Neuronal stem cell (in vitro differentiated cells): ENCODE data around the gene SLMAP.

Experiments
- DNase-seq: peaks from one replicate; pipeline ENCODE4 v3.0.0-alpha.2; 2013; ENCODE audit warnings: low spot score
- H2AFZ ChIP-seq: one replicate; pipeline ENCODE4 v1.6.1; 2013; ENCODE audit warnings: mild to moderate bottlenecking, low read length, inconsistent platforms
- H2AK5ac ChIP-seq: 2 replicates; pipeline ENCODE4 v1.6.1; 2013; ENCODE audit warnings: low read depth, mild to moderate bottlenecking, inconsistent platforms, low read length, moderate library complexity, mixed read lengths
- H2BK120ac ChIP-seq: 2 replicates; pipeline ENCODE4 v1.6.1; 2013; ENCODE audit warnings: low read depth, mild to moderate bottlenecking, inconsistent platforms, low read length, moderate library complexity, mixed read lengths
- H2BK12ac ChIP-seq: one replicate; pipeline ENCODE4 v1.6.1; 2013; ENCODE audit warnings: low read length, inconsistent platforms
- H2BK15ac ChIP-seq: 2 replicates; pipeline ENCODE4 v1.6.1; 2013; ENCODE audit warnings: mild to moderate bottlenecking, low read length, inconsistent platforms, mixed read lengths
- H2BK5ac ChIP-seq: one replicate; pipeline ENCODE4 v1.6.1; 2013; ENCODE audit warnings: inconsistent platforms, mild to moderate bottlenecking, low read length, moderate library complexity
- H3K14ac ChIP-seq: one replicate; pipeline ENCODE4 v1.6.1; 2013; ENCODE audit warnings: low read length, inconsistent platforms
- H3K18ac ChIP-seq: 2 replicates; pipeline ENCODE4 v1.6.1; 2013; ENCODE audit warnings: low read length, inconsistent platforms
- H3K23ac ChIP-seq: 2 replicates; pipeline ENCODE4 v1.6.1; 2013; ENCODE audit warnings: low read depth, mild to moderate bottlenecking, mixed read lengths, low read length, inconsistent platforms; ENCODE audit not compliant: poor library complexity
- H3K27ac ChIP-seq: replicated peaks from 3 replicates; pipeline ENCODE4 v1.5.1; 2013; ENCODE audit warnings: low read length, inconsistent platforms
- H3K27me3 ChIP-seq, 3 experiments: 2 replicates each; pipeline ENCODE4 v1.6.1; 2013; ENCODE audit warnings: low read length in 3 of 3, mild to moderate bottlenecking in 2 of 3, inconsistent platforms in 1 of 3, low read depth in 1 of 3, mixed read lengths in 1 of 3, moderate library complexity in 1 of 3; ENCODE audit not compliant: control insufficient read depth in 3 of 3, insufficient read depth in 3 of 3
- H3K36me3 ChIP-seq, 2 donors: replicated peaks in 1 of 2; 2 replicates each; pipeline ENCODE4 v1.6.1; 2013; ENCODE audit warnings: low read length in 2 of 2; ENCODE audit not compliant: control insufficient read depth in 2 of 2, insufficient read depth in 2 of 2
- H3K4ac ChIP-seq: 2 replicates; pipeline ENCODE4 v1.6.1; 2013; ENCODE audit warnings: inconsistent platforms, mild to moderate bottlenecking, low read length, moderate library complexity
- H3K4me1 ChIP-seq, 2 donors: 1 replicate in 1 of 2; 2 replicates in 1 of 2; pipeline ENCODE4 v1.6.1; 2013; ENCODE audit warnings: low read length in 2 of 2, low read depth in 1 of 2; ENCODE audit not compliant: control insufficient read depth in 2 of 2, insufficient read depth in 1 of 2
- H3K4me2 ChIP-seq: one replicate; pipeline ENCODE4 v1.6.1; 2013; ENCODE audit warnings: mild to moderate bottlenecking, low read length, inconsistent platforms; ENCODE audit not compliant: insufficient read depth, poor library complexity, severe bottlenecking
- H3K4me3 ChIP-seq, 2 donors: 2 replicates each; pipeline ENCODE4 v1.5.1; 2013; ENCODE audit warnings: low read length in 2 of 2, mild to moderate bottlenecking in 2 of 2, inconsistent platforms in 1 of 2, moderate library complexity in 1 of 2
- H3K79me1 ChIP-seq: one replicate; pipeline ENCODE4 v1.6.1; 2013; ENCODE audit warnings: low read depth, mild to moderate bottlenecking, inconsistent platforms, low read length, moderate library complexity
- H3K9ac ChIP-seq: one replicate; pipeline ENCODE4 v1.6.1; 2013; ENCODE audit warnings: mild to moderate bottlenecking, low read depth, low read length, inconsistent platforms; ENCODE audit not compliant: poor library complexity
- H3K9me3 ChIP-seq, 2 donors: replicated peaks in 1 of 2; 2 replicates each; pipeline versions ENCODE3 to v1.6.1; 2013; ENCODE audit warnings: low read length in 2 of 2, mild to moderate bottlenecking in 2 of 2, inconsistent platforms in 1 of 2, low read depth in 1 of 2, mixed read lengths in 1 of 2, moderate library complexity in 1 of 2; ENCODE audit not compliant: control insufficient read depth in 2 of 2, insufficient read depth in 1 of 2
- H4K8ac ChIP-seq: one replicate; pipeline ENCODE4 v1.6.1; 2013; ENCODE audit warnings: low read depth, mild to moderate bottlenecking, inconsistent platforms, low read length, moderate library complexity
- H4K91ac ChIP-seq: one replicate; pipeline ENCODE4 v1.6.1; 2013; ENCODE audit warnings: low read length, low read depth, mild to moderate bottlenecking, inconsistent platforms; ENCODE audit not compliant: poor library complexity
- WGBS, 2 donors: extraction: QIAGEN DNeasy Blood & Tissue Kit; methylation state at CpG; one replicate each; pipeline ENCODE4 v1.1.7; 2013; ENCODE audit warnings: missing lambda C conversion rate in 2 of 2, mixed read lengths in 1 of 2; ENCODE audit not compliant: insufficient read length in 2 of 2, insufficient replicate concordance in 1 of 2; ENCODE audit errors: extremely low coverage in 2 of 2; 5-methylcytosine and 5-hydroxymethylcytosine counted together

The SLMAP gene

DNA sequence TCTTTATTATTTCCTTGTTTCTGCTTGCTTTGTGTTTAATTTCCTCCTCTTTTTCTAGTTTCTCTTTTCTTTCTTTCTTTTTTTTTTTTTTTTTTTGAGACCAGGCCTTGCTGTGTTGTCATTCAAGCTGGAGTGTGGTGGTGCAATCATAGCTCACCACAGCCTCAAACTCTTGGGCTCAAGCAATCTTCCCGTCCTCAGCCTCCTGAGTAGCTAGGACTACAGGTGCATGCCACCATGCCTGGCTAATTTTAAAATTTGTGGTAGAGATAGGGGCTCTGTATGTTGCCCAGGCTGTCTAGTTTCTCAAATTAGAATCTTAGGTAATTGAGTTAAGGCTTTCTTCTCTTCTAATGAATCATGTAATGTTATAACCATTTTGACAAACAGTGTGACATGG is 22.4 kb downstream of the SLMAP start:
- Histone ChIP-seq H3K36me3 (no peaks in the 10 kb centered on the region), H3K9me3 (no peaks in the 10 kb centered on the region), H3K4me3 (no peak overlapping the region), H3K18ac (no peak overlapping the region), H2AK5ac (no peak overlapping the region), H3K4me1 (no peaks in the 10 kb centered on the region), H3K4me2 (no peak overlapping the region), H2BK120ac (no peak overlapping the region), H3K4ac (no peak overlapping the region), H2BK12ac (no peak overlapping the region), H3K27me3 (no peaks in the 10 kb centered on the region), H4K8ac (no peak overlapping the region), H2AFZ (no peak overlapping the region), H2BK5ac (no peak overlapping the region), H3K14ac (no peak overlapping the region), H3K27ac (no peak overlapping the region), H3K79me1 (no peaks in the 10 kb centered on the region), H3K23ac (no peak overlapping the region), H3K9ac (no peak overlapping the region), H2BK15ac (no peak overlapping the region), H4K91ac (no peak overlapping the region)
- WGBS, 2 donors = no CpG with 5 or more reads among the region's 1 CpG
- DNase-seq = no peak

DNA sequence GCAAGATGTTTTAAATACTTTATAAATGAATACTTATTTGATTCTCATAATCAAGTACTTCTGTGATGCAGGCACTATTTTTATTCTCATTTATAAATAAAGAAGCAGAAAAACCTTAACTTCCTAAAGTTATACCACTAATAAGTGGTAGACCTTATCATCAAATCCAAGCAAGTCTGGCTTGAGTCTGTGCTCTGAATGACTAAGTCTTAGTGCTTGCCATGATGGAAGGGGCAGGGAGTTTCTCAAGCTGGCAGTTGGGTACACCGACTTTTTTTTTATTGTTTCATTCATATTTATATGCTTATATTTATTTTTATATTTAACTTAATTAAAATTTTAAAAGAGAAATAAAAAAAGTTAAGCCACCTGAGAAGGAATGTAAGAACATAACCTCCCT is 23.6 kb downstream of the SLMAP start:
- H3K9ac ChIP-seq = no peak overlapping the region
- no peak for DNase-seq
- no peak overlapping the region for H2AK5ac ChIP-seq
- no peak overlapping the region for H3K4me2 ChIP-seq
- no peak overlapping the region for H3K4me3 ChIP-seq
- H3K27ac ChIP-seq = no peak overlapping the region
- no peak overlapping the region for H4K91ac ChIP-seq
- peaks cover 5% of the 10 kb centered on the region for H3K79me1 ChIP-seq
- H4K8ac ChIP-seq = no peak overlapping the region
- no peak overlapping the region for H3K23ac ChIP-seq
- no peak overlapping the region for H2AFZ ChIP-seq
- no peaks in the 10 kb centered on the region for H3K4me1 ChIP-seq
- whole genome bisulfite sequencing, 2 donors = no CpG with 5 or more reads among the region's 1 CpG
- no peaks in the 10 kb centered on the region for H3K36me3 ChIP-seq
- no peak overlapping the region for H3K4ac ChIP-seq
- H3K9me3 ChIP-seq = no peaks in the 10 kb centered on the region
- no peak overlapping the region for H2BK5ac ChIP-seq
- no peak overlapping the region for H2BK15ac ChIP-seq
- no peak overlapping the region for H3K18ac ChIP-seq
- H3K14ac ChIP-seq = no peak overlapping the region
- H2BK12ac ChIP-seq = no peak overlapping the region
- H2BK120ac ChIP-seq = no peak overlapping the region
- H3K27me3 ChIP-seq = no peaks in the 10 kb centered on the region

DNA sequence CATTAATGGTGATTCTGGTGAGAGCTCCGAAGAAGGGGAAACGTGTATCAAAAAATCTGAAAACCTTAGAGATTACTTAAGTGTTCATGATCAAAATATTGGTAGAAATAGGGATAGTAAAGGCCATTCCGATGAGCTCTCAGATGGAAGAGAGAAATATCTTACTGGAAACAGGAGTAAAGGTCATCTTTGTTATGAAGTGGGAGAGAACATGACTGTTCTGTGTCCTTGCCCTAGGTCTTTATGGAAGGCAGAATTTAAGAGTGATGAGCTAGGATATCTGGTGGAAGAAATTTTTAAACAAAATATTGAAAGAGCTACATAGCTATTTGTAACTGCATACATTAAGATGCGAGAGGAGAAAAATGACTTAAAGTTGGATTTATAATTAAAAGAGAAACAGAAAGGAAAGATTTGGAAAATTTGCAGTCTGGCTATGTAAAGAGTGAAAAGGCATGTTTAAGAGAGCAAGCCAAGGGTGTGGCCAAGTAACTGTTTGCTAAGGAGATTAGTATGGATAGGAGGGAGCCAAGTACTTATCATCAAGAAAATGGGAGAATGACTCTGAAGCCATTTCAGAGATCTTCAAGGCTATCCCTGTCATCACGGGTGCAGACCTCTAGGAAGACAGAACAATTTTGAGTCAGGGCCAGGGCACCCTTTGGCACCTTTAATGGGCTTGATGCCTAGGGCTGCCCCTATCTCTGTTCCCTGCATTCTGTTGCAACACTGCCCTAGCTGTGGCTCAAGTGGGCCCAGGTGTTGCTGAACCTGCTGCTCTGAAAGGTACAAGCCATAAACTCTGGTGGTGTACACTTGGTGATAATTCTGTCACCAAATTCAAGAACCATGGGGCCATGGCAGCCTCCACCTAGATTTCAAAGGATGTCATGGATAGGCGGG is 27.3 kb downstream of the SLMAP start:
- no peak overlapping the region for H2BK120ac ChIP-seq
- no peak overlapping the region for H3K4ac ChIP-seq
- H3K4me2 ChIP-seq = no peak overlapping the region
- H3K79me1 ChIP-seq = peaks cover 7% of the 10 kb centered on the region
- H2BK5ac ChIP-seq = no peak overlapping the region
- H3K9me3 ChIP-seq = no peaks in the 10 kb centered on the region
- no peak for DNase-seq
- H3K14ac ChIP-seq = no peak overlapping the region
- no peak overlapping the region for H3K9ac ChIP-seq
- no peak overlapping the region for H4K8ac ChIP-seq
- H3K18ac ChIP-seq = no peak overlapping the region
- no peak overlapping the region for H3K4me3 ChIP-seq
- H3K23ac ChIP-seq = no peak overlapping the region
- no peaks in the 10 kb centered on the region for H3K36me3 ChIP-seq
- no CpG with 5 or more reads among the region's 6 CpGs for WGBS, 2 donors
- H2BK12ac ChIP-seq = no peak overlapping the region
- no peak overlapping the region for H3K27ac ChIP-seq
- no peak overlapping the region for H4K91ac ChIP-seq
- H2AFZ ChIP-seq = no peak overlapping the region
- no peak overlapping the region for H2AK5ac ChIP-seq
- H2BK15ac ChIP-seq = no peak overlapping the region
- no peaks in the 10 kb centered on the region for H3K27me3 ChIP-seq
- no peaks in the 10 kb centered on the region for H3K4me1 ChIP-seq

DNA sequence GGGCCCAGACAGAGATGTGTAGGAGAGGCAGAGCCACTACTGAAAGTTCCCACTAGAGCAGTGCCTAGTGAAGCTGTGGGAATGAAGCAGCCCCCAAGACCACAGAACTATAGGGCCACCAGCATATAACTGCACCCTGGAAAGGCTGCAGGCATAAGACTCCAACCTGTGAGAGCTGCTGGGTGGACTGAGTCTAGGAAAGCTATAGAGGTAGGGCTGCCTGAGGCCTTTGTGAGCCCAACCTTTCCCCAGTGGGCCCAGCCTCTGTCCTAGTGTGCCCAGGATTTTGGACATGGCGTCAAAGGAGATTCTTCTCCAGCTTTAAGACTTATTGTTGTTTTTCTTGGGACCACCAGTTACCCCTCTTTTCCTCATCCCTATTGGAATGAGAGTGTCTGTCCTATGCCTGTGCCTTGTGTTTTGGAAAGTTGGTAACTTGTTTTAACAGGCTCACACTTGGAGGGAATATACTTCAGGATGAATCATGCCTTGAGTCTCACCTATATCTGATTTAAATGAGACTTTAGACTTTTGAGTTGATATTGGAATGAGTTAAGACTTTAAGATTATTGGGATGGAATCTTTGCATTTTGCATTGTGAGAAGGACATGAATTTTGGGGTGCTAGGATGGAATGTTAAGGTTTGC is 28.1 kb downstream of the SLMAP start:
- H2AFZ ChIP-seq = no peak overlapping the region
- H2BK5ac ChIP-seq = no peak overlapping the region
- H3K23ac ChIP-seq = no peak overlapping the region
- no peak for DNase-seq
- no peak overlapping the region for H2BK15ac ChIP-seq
- H3K4me3 ChIP-seq = no peak overlapping the region
- H3K27ac ChIP-seq = no peak overlapping the region
- no peaks in the 10 kb centered on the region for H3K9me3 ChIP-seq
- H4K91ac ChIP-seq = no peak overlapping the region
- no peak overlapping the region for H3K14ac ChIP-seq
- no peak overlapping the region for H2BK120ac ChIP-seq
- H3K27me3 ChIP-seq = no peaks in the 10 kb centered on the region
- no peaks in the 10 kb centered on the region for H3K4me1 ChIP-seq
- no peak overlapping the region for H3K4ac ChIP-seq
- no peak overlapping the region for H3K18ac ChIP-seq
- H2AK5ac ChIP-seq = no peak overlapping the region
- H2BK12ac ChIP-seq = no peak overlapping the region
- WGBS, 2 donors = no CpG with 5 or more reads among the region's 1 CpG
- no peak overlapping the region for H3K9ac ChIP-seq
- no peaks in the 10 kb centered on the region for H3K36me3 ChIP-seq
- no peak overlapping the region for H4K8ac ChIP-seq
- H3K79me1 ChIP-seq = peaks cover 7% of the 10 kb centered on the region
- no peak overlapping the region for H3K4me2 ChIP-seq
